CD14-positive monocyte (primary cell): ENCODE results near the gene UBR3. TPM values are rescaled to one million over a fixed set of nuclear protein-coding genes. Genes with fewer than 3 reads are reported as not detected.

ENCODE experiments used
- DNase-seq, 3 donors: peaks; one replicate each; pipeline ENCODE4 v3.0.0-alpha.2; 2011 to 2022
- H2AFZ ChIP-seq: 2 replicates; pipeline ENCODE4 v1.6.0; 2012; ENCODE audit warnings: mild to moderate bottlenecking, low read depth, low read length, inconsistent platforms; ENCODE audit not compliant: insufficient read depth, poor library complexity, severe bottlenecking
- H3K27ac ChIP-seq, 2 donors: 1 replicate in 1 of 2; 2 replicates in 1 of 2; pipeline ENCODE4 v1.5.1; 2012 to 2013; ENCODE audit warnings: low read length in 2 of 2, control low read depth in 1 of 2, inconsistent platforms in 1 of 2, low read depth in 1 of 2, mild to moderate bottlenecking in 1 of 2
- H3K27me3 ChIP-seq, 2 donors: one replicate each; pipeline versions ENCODE4 v1.6.0 to v1.6.1; 2011 to 2013; ENCODE audit warnings: low read length in 2 of 2; ENCODE audit not compliant: control insufficient read depth in 2 of 2, insufficient read depth in 2 of 2
- H3K36me3 ChIP-seq, 2 donors: replicated peaks in 1 of 2; 1 replicate in 1 of 2; 2 replicates in 1 of 2; pipeline versions ENCODE4 v1.5.1 to v1.6.1; 2012 to 2013; ENCODE audit warnings: low read length in 2 of 2, control low read depth in 1 of 2, inconsistent platforms in 1 of 2, mild to moderate bottlenecking in 1 of 2; ENCODE audit not compliant: insufficient read depth in 2 of 2, control insufficient read depth in 1 of 2
- H3K4me1 ChIP-seq, 2 donors: 1 replicate in 1 of 2; 2 replicates in 1 of 2; pipeline versions ENCODE4 v1.5.1 to v1.6.1; 2012 to 2013; ENCODE audit warnings: low read length in 2 of 2, control low read depth in 1 of 2, inconsistent platforms in 1 of 2, mild to moderate bottlenecking in 1 of 2, moderate library complexity in 1 of 2; ENCODE audit not compliant: insufficient read depth in 2 of 2, control insufficient read depth in 1 of 2
- H3K4me2 ChIP-seq: replicated peaks from 2 replicates; pipeline ENCODE3; 2012; ENCODE audit warnings: low read length, moderate library complexity, mild to moderate bottlenecking; ENCODE audit not compliant: poor library complexity, severe bottlenecking; ENCODE audit errors: extremely low read depth
- H3K4me3 ChIP-seq, 3 experiments: fragments of 200-600 bp in 1 of 3; sonication (generic) in 1 of 3; replicated peaks in 1 of 3; 1 replicate in 2 of 3; 2 replicates in 1 of 3; pipeline ENCODE4 v1.5.1; 2011 to 2013; ENCODE audit warnings: low read length in 3 of 3, mild to moderate bottlenecking in 3 of 3, control low read depth in 2 of 3, low read depth in 2 of 3, inconsistent platforms in 1 of 3, moderate library complexity in 1 of 3
- H3K79me2 ChIP-seq: 2 replicates; pipeline ENCODE4 v1.6.0; 2012; ENCODE audit warnings: mild to moderate bottlenecking, control low read depth, inconsistent platforms, low read length, moderate library complexity; ENCODE audit not compliant: insufficient read depth
- H3K9ac ChIP-seq: 2 replicates; pipeline ENCODE4 v1.6.0; 2017; ENCODE audit warnings: low read length, mild to moderate bottlenecking; ENCODE audit not compliant: insufficient read depth, poor library complexity, severe bottlenecking
- H3K9me3 ChIP-seq, 2 donors: replicated peaks in 1 of 2; 1 replicate in 1 of 2; 2 replicates in 1 of 2; pipeline versions ENCODE4 v1.5.1 to v1.6.1; 2012 to 2013; ENCODE audit warnings: low read length in 2 of 2, control low read depth in 1 of 2; ENCODE audit not compliant: control insufficient read depth in 1 of 2, insufficient read depth in 1 of 2
- H4K20me1 ChIP-seq: 2 replicates; pipeline ENCODE4 v1.6.0; 2012; ENCODE audit warnings: mild to moderate bottlenecking, low read length, control low read depth, moderate library complexity; ENCODE audit not compliant: insufficient read depth
- H3K27ac Mint-ChIP-seq, 7 donors: one replicate each; pipeline ENCODE4 v1.8.0; 2020; ENCODE audit warnings: mild to moderate bottlenecking in 7 of 7, mixed read lengths in 7 of 7, moderate library complexity in 6 of 7, inconsistent platforms in 2 of 7
- H3K27me3 Mint-ChIP-seq, 3 donors: one replicate each; pipeline ENCODE4 v1.8.0; 2021 to 2022; ENCODE audit warnings: low read depth in 3 of 3, mild to moderate bottlenecking in 3 of 3, mixed read lengths in 3 of 3, moderate library complexity in 3 of 3, inconsistent platforms in 1 of 3
- H3K36me3 Mint-ChIP-seq, 2 donors: one replicate each; pipeline ENCODE4 v1.8.0; 2020; ENCODE audit warnings: mixed read lengths in 2 of 2, inconsistent platforms in 1 of 2, mild to moderate bottlenecking in 1 of 2
- H3K4me1 Mint-ChIP-seq: one replicate; pipeline ENCODE4 v1.8.0; 2020; ENCODE audit warnings: mild to moderate bottlenecking, mixed read lengths
- H3K4me3 Mint-ChIP-seq, 2 donors: one replicate each; pipeline ENCODE4 v1.8.0; 2020; ENCODE audit warnings: mild to moderate bottlenecking in 2 of 2, mixed read lengths in 2 of 2, moderate library complexity in 1 of 2
- H3K9me3 Mint-ChIP-seq, 7 donors: one replicate each; pipeline ENCODE4 v1.8.0; 2020 to 2022; ENCODE audit warnings: mixed read lengths in 7 of 7, mild to moderate bottlenecking in 6 of 7, moderate library complexity in 6 of 7, inconsistent platforms in 2 of 7
- WGBS: methylation state at CpG from one replicate; pipeline ENCODE4 v1.1.5; 2013; ENCODE audit warnings: missing lambda C conversion rate; ENCODE audit not compliant: insufficient coverage; 5-methylcytosine and 5-hydroxymethylcytosine counted together
- intact Hi-C, 2 donors: fragments of 100-400 bp; cut with micrococcal nuclease; formaldehyde crosslinking; loops; one replicate each; pipeline versions ENCODE4 v1.15.0 to v1.15.1; 2023
- polyA plus RNA-seq, 3 donors: library from polyadenylated mRNA; depleted of rRNA in 1 of 3; unstranded in 2 of 3; stranded (reverse) in 1 of 3; fragments of 300-500 nt in 2 of 3; fragments of >200 nt in 1 of 3; fragmentation: Illumina TruSeq in 2 of 3; gene quantifications; 1 replicate in 2 of 3; 2 replicates in 1 of 3; pipeline ENCODE4 v1.2.3, GENCODE V29; 2012 to 2021
- TF ChIP-seq, protein P1 (sequence below): fragments of 200-600 bp; IDR thresholded peaks from one replicate; pipeline ENCODE4 v1.8.0; 2022; ENCODE audit warnings: antibody characterized with exemption, mild to moderate bottlenecking

UBR3 gene
- polyA plus RNA-seq, 3 donors: 4.3 to 10.7 (median 4.7) TPM

- TF ChIP-seq, protein P1, sequence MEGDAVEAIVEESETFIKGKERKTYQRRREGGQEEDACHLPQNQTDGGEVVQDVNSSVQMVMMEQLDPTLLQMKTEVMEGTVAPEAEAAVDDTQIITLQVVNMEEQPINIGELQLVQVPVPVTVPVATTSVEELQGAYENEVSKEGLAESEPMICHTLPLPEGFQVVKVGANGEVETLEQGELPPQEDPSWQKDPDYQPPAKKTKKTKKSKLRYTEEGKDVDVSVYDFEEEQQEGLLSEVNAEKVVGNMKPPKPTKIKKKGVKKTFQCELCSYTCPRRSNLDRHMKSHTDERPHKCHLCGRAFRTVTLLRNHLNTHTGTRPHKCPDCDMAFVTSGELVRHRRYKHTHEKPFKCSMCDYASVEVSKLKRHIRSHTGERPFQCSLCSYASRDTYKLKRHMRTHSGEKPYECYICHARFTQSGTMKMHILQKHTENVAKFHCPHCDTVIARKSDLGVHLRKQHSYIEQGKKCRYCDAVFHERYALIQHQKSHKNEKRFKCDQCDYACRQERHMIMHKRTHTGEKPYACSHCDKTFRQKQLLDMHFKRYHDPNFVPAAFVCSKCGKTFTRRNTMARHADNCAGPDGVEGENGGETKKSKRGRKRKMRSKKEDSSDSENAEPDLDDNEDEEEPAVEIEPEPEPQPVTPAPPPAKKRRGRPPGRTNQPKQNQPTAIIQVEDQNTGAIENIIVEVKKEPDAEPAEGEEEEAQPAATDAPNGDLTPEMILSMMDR: no peak
- Mint-ChIP-seq H3K4me1 (peaks cover 4% of the 10 kb centered on the region), H3K27me3 (no peaks in the 10 kb centered on the region), H3K36me3 (peaks cover 20 to 38% of the 10 kb centered on the region in 2 donors), H3K9me3 (peaks cover 4 to 9% (median 7%) of the 10 kb centered on the region in 7 donors), H3K4me3 (no peak overlapping the region), H3K27ac (no peak overlapping the region)
- Histone ChIP-seq H3K79me2 (no peaks in the 10 kb centered on the region), H3K27ac (no peak overlapping the region), H3K9ac (no peak overlapping the region), H3K4me3 (no peak overlapping the region), H3K27me3 (no peaks in the 10 kb centered on the region), H3K36me3 (peaks cover 11 to 29% of the 10 kb centered on the region in 2 donors), H3K9me3 (peaks cover 4% of the 10 kb centered on the region in 2 donors), H3K4me1 (peaks cover 0 to 4% of the 10 kb centered on the region in 2 donors), H3K4me2 (no peak overlapping the region), H2AFZ (no peak overlapping the region), H4K20me1 (no peaks in the 10 kb centered on the region)
- no CpG with 5 or more reads among the region's 1 CpG for WGBS
- intact Hi-C loops: no loop called here
- DNase-seq: no peak
Observed at GRCh38 chr2:170026361-170026760, 199.1 kb downstream of the UBR3 start.

DNA sequence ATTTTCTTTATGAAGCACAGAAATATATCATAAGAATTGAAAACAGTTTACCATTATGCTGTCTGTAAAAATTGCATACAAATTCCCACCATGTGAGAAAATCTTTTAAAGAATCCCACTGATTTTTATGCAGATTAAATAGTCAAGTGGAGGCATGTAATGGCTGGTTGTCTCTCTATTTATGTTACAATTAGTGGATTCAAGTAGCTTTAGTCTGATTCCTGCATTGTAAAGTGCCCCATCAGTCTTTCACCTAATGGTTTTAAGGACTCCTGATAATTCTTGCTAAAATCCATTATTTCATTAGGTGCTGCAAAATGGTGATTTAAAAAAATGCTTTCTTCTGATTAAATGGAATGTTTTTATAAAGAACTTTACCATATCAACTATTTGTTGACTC, 202.3 kb downstream of the UBR3 start:
- H3K9ac ChIP-seq: no peak overlapping the region
- H3K27ac ChIP-seq: no peak overlapping the region
- Mint-ChIP-seq H3K27me3 (no peaks in the 10 kb centered on the region), H3K4me1 (peaks cover 4% of the 10 kb centered on the region), H3K9me3 (peaks cover 4 to 12% (median 7%) of the 10 kb centered on the region in 7 donors), H3K36me3 (peaks cover 26 to 40% of the 10 kb centered on the region in 2 donors), H3K4me3 (no peak overlapping the region), H3K27ac (no peak overlapping the region)
- TF ChIP-seq, protein P1: no peak
- H3K4me3 ChIP-seq: no peak overlapping the region
- no peaks in the 10 kb centered on the region for H4K20me1 ChIP-seq
- H3K27me3 ChIP-seq: no peaks in the 10 kb centered on the region
- no peak overlapping the region for H2AFZ ChIP-seq
- H3K4me2 ChIP-seq: no peak overlapping the region
- peaks cover 4% of the 10 kb centered on the region in 2 donors for H3K9me3 ChIP-seq
- peaks cover 0 to 4% of the 10 kb centered on the region in 2 donors for H3K4me1 ChIP-seq
- no peaks in the 10 kb centered on the region for H3K79me2 ChIP-seq
- peaks cover 9 to 35% of the 10 kb centered on the region in 2 donors for H3K36me3 ChIP-seq
- intact Hi-C loops: no loop called here
- no peak for DNase-seq
